Stimulated activated CD4-positive, alpha-beta T cell treated with anti-CD3 and anti-CD28 coated beads, Interleukin-1b, Interleukin-23, amount 100 ng/mL, for 1 hour (primary cell): ENCODE data around the gene DNAJA2.
"Not testable (repeated sequence)": the region's sequence is repeated elsewhere in the genome, so short reads cannot be mapped to it uniquely, and the experiment has no call there.

Experiments used
- DNase-seq, 2 donors: peaks; one replicate each; pipeline ENCODE4 v3.0.0-alpha.2; 2020; ENCODE audit warnings: low read depth in 2 of 2

Gene DNAJA2

DNA sequence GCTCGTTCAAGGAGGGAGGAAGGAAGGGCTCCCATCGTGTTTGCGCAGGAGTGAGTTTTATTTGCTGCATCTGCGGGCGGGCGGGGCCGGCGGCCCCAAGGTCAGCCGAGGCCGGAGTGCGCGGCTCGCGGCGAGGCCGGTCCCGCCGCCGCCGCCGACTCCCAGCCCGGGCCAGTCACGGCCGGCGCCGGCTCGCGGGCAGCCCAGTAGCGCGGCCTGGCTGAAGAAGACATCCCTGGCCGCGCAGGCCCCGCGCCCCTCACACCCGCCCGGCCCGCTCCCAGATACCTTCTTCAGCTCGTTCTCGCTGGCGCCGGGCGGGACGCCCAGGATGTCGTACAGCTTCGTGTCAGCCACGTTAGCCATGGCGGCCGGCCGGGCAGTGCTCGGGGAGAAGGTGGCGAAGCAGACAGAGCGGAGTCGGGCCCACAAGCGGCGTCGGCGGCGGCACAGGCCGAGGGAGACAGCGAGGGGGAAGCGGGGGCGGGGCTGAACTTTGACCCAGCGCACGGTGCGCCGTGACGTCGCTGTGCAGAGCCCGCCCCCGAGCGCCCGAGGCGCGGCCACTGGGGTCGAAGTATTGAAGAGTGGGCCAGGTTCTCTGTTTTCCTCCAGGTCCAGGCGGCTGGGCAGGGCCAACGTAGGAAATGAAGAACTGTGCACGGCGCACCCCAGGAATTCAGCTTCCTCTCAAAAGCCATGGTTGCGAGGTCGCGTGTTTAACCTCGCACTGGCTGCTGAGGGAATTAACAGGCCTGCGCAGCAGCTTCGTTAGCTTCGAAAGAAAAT is at the start of gene DNAJA2:
Gene DNAJA2 (minus strand): TSS at position 468 of the 789 bp plus-strand sequence. CDS start 102 bp downstream, at position 366.
- peak; percentile 73 to 95 for DNase-seq

DNA sequence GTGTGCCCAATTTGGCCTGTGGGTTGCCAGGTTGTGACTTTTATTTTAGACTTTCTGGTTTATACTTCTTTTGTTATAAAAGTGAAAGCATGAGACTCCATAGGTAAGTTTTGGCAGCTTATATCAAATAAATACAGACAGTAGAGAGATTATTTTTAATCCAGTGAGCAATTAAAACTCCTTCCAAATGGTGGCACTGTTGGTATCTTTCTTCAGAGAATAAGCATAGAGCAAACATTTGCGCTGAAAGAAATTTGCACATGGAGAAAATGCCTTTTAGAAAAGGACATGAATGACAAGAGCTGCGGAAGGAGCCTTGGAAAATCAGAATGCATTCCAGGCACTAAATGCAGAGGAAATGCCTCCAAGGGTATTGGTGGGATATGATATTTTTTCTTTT is 46.1 kb upstream of the DNAJA2 start:
- no peak for DNase-seq

- no peak for DNase-seq
Measured at GRCh38 chr16:47018223-47018891, 44.9 kb upstream of the DNAJA2 start.

DNA sequence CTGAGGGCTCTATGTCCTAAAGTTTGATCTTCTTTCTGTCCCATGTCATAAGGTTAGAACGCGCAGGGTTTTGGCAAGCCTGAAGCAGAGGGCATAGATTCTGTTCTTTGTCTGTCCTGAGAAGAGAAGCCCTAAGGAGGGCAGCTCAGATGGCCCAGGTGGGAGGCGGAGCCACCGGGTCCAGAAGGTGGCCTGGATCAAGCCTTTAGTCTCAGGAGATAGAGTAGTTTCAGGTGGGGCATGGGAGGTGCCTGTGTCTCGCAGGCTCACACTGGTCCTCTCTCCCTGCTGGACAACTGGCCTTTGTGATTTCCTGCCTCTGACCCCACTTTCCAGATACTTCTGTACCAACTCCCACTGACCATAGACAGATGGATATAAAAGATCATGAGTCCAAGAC is 44.2 kb upstream of the DNAJA2 start:
- no peak for DNase-seq

DNA sequence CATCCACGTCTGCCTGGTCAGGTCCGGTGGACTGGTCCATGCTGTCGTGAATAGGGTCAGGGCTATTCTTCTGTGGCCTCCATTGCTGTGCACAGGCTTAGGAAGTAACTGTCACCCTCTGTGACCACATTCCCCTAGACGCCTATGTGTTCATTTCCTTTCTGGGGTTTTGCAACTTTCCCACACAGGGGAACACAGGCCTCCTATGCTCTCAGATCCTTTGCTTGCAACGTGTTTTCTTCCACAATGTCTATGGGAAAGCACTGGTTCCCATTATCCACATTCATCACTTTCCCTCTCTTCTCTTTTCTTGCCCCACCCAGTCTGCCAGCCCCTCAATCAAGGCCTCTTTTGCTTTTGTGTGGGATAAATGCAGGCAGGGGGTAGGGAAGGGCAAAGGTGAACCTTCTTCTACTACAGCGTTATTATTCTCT is 43.2 kb upstream of the DNAJA2 start:
- no peak for DNase-seq

DNA sequence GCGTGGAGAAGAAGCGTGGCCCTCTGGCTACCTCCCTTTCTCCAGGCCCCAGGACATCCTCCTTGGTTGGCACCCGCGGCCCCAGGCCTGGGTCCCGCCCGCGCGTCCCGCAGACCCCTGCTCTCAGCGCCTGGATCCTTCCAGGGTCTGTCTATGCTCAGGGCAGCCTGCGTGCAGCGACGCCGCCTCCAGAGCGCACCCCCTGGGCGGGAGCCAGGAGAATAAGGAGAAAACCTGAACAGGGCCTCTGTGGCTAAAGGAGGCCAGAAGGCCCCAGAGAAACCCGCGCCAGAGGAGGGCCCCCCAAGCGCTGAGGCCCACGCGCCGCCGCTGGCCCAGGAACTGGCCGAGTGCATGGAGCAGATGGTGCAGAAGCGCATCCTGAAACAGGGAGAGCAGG is 40.4 kb upstream of the DNAJA2 start:
- DNase-seq, result no peak

DNA sequence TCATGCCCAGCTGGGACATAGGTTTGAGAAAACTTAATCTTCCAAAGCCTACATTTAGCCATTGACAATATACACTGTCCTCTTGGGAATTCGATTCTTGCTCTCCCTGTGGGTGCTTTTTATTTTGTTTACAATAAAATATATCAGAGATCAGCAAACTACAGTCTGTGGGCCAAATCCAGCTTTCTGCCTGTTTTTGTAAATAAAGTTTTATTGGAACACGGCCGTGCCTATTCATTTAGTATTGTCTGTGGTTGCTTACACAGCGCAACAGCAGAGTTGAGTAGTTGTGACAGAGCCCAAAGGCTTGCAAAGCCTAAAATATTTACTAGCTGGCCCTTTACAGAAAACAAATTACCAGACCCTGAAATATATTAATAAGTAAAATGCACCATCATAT is 39.7 kb upstream of the DNAJA2 start:
- DNase-seq, result no peak

GRCh38 chr16:47010812-47011211 is 37.3 kb upstream of the DNAJA2 start:
- DNase-seq, result not testable (repeated sequence)

- no peak for DNase-seq
Measured at GRCh38 chr16:47008612-47009011, 35.1 kb upstream of the DNAJA2 start.

GRCh38 chr16:47008174-47008573 is 34.7 kb upstream of the DNAJA2 start:
- no peak for DNase-seq

- no peak for DNase-seq
Measured at GRCh38 chr16:47004652-47005051, 31.2 kb upstream of the DNAJA2 start.

DNA sequence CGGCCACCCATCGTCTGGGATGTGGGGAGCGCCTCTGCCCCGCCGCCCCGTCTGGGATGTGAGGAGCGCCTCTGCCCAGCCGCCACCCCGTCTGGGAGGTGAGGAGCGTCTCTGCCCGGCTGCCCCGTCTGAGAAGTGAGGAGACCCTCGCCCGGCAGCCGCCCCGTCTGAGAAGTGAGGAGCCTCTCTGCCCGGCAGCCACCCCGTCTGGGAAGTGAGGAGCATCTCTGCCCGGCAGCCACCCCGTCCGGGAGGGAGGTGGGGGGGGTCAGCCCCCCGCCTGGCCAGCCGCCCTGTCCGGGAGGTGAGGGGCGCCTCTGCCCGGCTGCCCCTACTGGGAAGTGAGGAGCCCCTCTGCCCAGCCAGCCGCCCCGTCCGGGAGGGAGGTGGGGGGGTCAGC is 26.6 kb upstream of the DNAJA2 start:
- DNase-seq, result not testable (repeated sequence)

GRCh38 chr16:46997844-46998243 is 24.4 kb upstream of the DNAJA2 start:
- DNase-seq, result no peak

DNA sequence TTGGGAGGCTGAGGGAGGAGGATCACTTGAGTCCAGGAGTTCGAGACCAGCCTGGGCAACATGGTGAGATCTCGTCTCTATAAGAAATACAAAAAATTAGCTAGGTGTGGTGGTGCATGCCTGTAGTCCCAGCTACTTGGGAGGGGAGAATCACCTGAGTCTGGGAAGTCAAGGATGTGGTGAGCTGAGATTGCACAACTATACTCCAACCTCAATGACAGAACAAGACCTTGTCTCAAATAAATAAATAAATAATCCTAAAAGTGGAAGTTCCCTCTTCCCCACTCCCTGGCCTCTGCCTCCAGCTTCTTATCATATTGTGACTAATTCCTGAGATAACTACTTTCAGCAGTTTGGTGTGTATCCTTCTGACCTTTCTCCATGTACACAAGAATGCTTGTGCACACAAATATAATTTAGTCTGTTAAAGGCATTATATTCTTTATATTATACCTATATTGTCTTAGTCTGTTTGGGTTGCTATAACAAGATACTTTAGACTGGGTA is 23.5 kb upstream of the DNAJA2 start:
- DNase-seq, result no peak

- no peak for DNase-seq
Measured at GRCh38 chr16:46996391-46996790, 22.9 kb upstream of the DNAJA2 start.

GRCh38 chr16:46991729-46992704 is 18.5 kb upstream of the DNAJA2 start:
- no peak for DNase-seq

GRCh38 chr16:46986896-46987295 is 13.4 kb upstream of the DNAJA2 start:
- DNase-seq, result no peak

- no peak for DNase-seq
Measured at GRCh38 chr16:46986438-46986837, 13.0 kb upstream of the DNAJA2 start.

DNA sequence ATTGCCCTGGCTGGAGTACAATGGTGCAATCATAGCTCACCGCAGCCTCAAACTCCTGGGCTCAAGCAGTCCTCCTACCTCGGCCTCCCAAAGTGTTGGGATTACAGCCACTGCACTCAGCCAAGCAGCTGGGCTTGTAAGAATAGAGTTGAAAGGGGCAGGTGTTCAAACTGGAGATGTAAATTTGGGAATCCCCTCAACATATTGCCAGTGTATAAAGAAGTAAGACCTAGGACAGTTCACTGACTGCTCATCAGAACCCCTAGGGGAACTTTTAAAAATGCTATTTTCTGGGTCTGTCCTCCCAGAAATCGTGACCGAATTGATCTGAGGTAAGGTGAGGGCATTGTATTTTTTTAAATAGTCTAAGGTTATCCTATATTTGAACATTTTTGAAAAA is 8.9 kb upstream of the DNAJA2 start:
- DNase-seq, result no peak

GRCh38 chr16:46980926-46981325 is 7.5 kb upstream of the DNAJA2 start:
- no peak for DNase-seq

- no peak for DNase-seq
Measured at GRCh38 chr16:46976550-46976949, 3.1 kb upstream of the DNAJA2 start.

GRCh38 chr16:46975908-46976470 is 2.5 kb upstream of the DNAJA2 start:
- no peak for DNase-seq
